GM21390 (cell line): ENCODE data around the gene NOL6.
"Not testable (repeated sequence)": the region's sequence is repeated elsewhere in the genome, so short reads cannot be mapped to it uniquely, and the experiment has no call there.

ENCODE experiments used
- ATAC-seq: cut with Tn5 transposase; IDR thresholded peaks from one replicate; pipeline ENCODE4 v1.9.1; 2021; ENCODE audit not compliant: unreplicated experiment

The NOL6 gene

GRCh38 chr9:33436445-33436844 is 37.3 kb downstream of the NOL6 start:
- ATAC-seq = no peak

- no peak for ATAC-seq
These were observed 37.9 kb downstream of the NOL6 start for GRCh38 chr9:33435821-33436277.

DNA sequence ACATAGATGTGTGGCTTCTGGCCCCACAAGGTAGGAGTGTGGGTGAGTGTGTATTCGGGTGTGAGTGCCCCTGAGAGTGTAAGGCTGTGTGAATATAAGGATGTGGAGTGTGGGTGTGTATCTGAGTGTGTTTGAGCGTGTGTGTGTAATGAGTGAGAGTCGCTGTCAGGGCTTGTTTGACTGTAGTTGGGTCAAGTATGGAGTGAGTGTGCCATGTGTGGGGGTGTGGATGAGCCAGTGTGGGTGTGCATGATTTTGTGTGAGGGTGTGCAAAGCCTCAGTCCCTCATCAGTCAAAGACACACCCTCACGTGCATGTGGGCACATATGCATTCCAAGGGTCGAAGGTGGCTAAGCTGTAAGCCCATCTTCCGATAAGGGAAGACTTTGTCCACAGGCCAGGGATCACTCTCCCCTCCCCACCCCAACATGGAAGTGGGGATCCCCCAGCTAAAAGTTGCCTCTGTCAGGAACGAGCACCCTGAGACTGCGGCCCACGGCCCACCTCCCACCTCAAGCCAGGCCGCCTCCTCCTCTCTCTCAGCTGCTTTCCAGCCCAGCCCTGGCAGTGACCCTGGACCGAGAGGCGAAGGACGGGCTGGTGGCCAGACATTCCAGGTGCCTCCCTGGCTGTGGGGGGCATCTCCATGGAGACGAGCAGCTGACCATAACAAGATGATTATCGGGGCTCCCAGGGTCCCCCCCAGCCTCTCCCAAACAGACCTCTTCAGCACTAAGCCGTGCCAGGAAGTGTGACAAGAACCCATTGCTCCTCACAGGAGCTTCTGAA is 39.2 kb downstream of the NOL6 start:
- no peak for ATAC-seq

- ATAC-seq = no peak
These were observed 39.9 kb downstream of the NOL6 start for GRCh38 chr9:33433871-33434270.

- ATAC-seq = no peak
These were observed 42.3 kb downstream of the NOL6 start for GRCh38 chr9:33431420-33431819.

DNA sequence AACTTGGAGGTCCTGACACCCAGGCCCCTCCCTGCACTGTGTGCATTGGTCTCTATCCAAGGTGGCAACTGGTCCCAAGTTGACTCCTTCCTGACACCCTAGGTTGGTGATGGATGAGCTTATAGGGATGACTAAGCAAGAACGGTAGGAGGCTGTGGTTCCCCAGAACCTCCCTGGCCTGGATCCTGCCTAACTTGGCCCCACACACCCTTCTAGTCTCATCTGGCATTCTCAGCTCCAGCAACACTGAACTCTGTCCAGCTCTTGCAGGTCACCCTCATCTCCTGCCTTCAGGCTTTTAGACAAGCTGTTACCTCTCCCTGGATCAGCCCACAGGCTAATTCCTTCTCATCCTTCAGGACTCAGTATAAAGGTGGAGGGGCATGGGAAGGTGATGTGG is 42.8 kb downstream of the NOL6 start:
- ATAC-seq = no peak

DNA sequence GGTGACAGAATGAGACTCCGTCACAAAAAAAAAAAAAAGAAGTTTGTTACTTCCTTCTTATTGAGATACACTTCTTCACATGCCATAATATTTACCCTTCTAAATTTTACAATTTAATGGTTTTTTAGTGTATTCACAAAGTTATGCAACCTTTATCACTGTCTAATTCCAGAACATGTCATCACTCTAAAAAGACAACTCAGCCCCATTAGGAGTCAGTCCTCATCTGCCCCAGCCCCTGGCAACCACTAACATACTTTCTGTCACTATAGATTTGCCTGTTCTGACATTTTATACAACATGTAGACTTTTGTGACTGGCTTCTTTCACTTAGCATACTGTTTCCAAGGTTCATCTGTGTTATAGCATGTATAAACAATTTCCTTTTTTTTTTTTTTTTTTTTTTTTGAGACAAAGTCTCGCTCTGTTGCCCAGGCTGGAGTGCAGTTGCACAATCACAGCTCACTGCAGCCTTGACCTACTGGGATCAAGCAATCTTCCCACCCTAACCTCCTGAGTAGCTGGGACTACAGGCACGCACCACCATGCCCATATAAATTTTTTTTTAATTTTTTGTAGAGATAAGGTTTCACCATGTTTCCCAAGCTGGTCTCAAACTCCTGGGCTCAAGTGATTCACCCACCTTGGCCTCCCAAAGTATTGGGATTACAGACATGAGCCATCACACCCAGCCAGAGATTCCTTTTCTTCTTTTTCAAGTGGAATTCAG is 44.3 kb downstream of the NOL6 start:
- no peak for ATAC-seq

DNA sequence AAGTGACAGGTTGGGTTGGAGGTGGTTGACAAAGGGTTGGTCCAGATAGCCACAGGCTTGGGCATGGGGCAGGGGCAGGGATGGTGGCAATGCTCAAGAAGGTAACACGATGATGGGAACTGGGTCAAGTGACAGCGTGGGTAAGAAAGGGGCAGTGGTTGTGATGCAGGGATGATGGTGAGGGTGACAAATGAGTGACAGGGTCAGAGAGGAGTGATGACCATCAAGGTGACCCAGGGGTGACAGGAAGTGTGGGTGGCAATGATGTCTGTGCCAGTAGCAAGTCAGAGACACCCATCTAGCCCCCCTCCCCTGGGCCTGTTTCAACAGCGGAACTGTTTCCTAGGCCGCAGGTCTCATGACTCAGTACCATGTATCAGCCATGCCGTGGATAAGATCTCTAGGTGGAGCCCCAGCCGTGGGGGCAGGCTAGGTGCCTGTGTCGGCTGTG is 46.9 kb downstream of the NOL6 start:
- ATAC-seq = no peak

DNA sequence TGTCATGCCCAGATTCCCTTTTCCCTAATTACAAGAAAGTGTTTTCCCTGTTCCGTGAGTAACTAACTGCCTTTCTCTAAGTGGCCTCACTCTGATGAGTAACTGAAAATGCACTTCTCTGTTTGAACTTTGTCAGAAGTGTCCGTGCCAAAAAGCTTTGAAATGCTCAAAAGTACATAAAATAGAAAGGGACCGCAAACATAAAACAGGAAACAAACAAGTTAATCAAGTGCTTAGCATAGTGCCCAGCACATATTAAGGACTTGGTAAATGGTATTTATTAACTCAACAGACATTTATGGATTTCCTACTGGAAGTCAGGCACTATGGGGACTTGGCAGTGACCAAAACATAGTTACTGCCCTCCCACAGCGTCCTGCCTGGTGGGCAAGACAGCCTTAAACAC is 48.6 kb downstream of the NOL6 start:
- no peak for ATAC-seq

DNA sequence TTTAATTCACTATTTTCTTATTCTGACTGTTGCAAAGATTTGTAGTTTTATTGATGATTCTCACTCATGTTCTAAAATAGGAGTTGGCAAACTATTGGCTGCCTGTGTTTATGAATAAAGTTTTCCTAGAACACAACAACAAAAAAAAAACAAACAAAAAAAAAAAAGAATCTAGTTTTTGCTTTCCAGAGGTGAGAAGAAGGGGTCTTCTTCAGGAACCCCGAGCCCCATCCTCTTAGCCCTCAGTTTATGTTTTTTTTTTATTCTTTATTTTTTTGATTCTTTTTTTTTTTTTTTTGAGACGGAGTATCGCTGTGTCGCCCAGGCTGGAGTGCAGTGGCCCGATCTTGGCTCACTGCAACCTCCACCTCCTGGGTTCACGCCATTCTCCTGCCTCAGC is 49.2 kb downstream of the NOL6 start:
- not testable (repeated sequence) for ATAC-seq

DNA sequence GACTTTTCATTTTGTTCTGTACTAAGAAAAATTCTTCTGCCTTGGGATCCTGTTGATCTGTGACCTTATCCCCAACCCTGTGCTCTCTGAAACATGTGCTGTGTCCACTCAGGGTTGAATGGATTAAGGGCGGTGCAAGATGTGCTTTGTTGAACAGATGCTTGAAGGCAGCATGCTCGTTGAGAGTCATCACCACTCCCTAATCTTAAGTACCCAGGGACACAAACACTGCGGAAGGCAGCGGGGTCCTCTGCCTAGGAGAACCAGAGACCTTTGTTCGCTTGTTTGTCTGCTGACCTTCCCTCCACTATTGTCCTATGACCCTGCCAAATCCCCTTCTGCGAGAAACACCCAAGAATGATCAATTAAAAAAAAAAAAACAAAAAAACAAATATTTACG is 49.7 kb downstream of the NOL6 start:
- not testable (repeated sequence) for ATAC-seq

GRCh38 chr9:33419708-33420303 is 53.9 kb downstream of the NOL6 start:
- no peak for ATAC-seq

DNA sequence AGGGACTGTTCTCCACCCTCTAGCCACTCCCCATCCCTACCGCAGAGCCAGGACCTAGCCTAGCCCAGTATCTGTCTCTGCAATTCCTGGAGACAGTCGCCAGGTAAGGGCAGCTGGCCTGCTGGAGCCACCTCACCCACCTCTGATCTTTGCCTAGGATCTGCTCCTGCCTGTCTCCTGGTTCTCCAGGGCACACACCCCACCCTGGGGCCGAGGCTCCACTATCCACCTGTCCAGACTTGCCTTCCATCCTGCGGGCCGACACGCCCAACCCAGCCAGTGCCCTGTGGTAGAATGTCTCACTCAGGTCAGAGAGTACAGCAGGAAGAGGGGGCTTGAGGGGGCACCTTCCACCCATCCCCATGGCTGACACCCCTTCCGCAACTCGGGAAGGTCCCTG is 55.6 kb downstream of the NOL6 start:
- ATAC-seq = no peak

GRCh38 chr9:33416996-33417395 is 56.7 kb downstream of the NOL6 start:
- no peak for ATAC-seq

GRCh38 chr9:33415501-33416038 is 58.2 kb downstream of the NOL6 start:
- peak; percentile 49 for ATAC-seq

- ATAC-seq = no peak
These were observed 58.7 kb downstream of the NOL6 start for GRCh38 chr9:33414889-33415500.

DNA sequence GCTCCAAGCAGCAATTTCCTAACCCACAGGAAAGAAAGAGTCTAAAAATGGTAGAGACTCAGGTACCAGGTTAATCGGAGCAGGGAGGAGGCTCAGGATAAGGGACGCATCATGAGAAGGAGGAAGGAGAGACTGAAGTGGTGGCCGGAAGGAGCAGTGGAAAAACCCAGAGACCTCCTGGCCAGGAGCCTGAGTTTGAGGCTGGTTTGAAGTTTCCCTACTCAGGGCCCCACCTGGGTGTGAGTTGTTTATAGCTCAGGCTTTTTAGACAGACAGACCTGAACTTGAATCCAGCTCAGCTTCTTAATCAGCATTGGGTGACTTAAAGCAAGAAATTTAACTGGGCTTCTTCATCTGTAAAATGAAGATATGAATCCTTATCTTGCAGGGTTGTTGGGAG is 59.5 kb downstream of the NOL6 start:
- no peak for ATAC-seq
